ENCODE measurements around the gene SKI. TPM values are rescaled to one million over a fixed set of nuclear protein-coding genes. Genes with fewer than 3 reads are reported as not detected.

The SKI gene
- total and polyA plus RNA-seq, 9 of the 15 experiments (the other 6 are each of a cell fraction or from before 2014, with no cell fraction given), result 0.10 to 60.5 (median 4.6) TPM

DNA sequence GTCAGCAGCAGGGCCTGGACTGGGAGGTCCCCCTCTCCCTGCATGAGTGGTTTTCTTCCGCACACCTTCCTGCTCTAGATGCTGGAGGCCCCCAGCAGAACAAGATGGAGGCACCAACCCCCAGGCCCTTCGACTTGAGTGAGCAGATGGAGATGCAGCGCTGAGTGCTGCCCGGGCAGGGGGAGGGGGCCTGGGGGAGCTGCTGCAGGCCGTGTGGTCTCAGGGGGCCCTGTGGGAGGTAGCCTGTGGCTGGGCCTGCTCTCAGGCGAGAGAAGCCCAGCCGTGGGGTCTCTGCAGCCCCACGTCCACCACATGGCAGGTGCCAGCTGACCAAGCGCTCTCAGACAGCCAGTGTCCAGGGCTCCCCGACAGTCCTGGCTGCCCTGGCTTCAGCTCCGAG, 32.3 kb upstream of the SKI start:
- Histone ChIP-seq H3K79me2 (ENCODE audit: control insufficient read depth, insufficient read depth, low read length) (peaks cover 52% of the 10 kb centered on the region), H3K27me3 (ENCODE audit: control insufficient read depth in 2 of 2, insufficient read depth in 2 of 2, low read length in 2 of 2) (no peaks in the 10 kb centered on the region), H3K36me3 (ENCODE audit: control insufficient read depth, insufficient read depth, low read length) (peaks cover 19% of the 10 kb centered on the region; the same call in 2 of the 3 replicates), H3K4me3 (no peak overlapping the region), H3K4me2 (ENCODE audit: insufficient read depth, low read length) (no peak overlapping the region; the same call in 1 of the 2 replicates), H3K9me3 (replicated peaks; ENCODE audit: control insufficient read depth, insufficient read depth, low read depth, low read length) (no peaks in the 10 kb centered on the region), H3K9me1 (ENCODE audit: control insufficient read depth, insufficient read depth, low read length) (no peaks in the 10 kb centered on the region), H3K4me1 (replicated peaks in 1 of 2; ENCODE audit: control insufficient read depth in 2 of 2, insufficient read depth in 2 of 2, low read length in 2 of 2) (peaks cover 37 to 85% of the 10 kb centered on the region in 2 experiments), H4K20me1 (replicated peaks; ENCODE audit: control insufficient read depth, insufficient read depth, low read length) (no peaks in the 10 kb centered on the region), H2AFZ (ENCODE audit: low read depth, low read length) (no peak overlapping the region), H3K27ac (ENCODE audit: extremely low read depth, low read depth, low read length) (peak overlapping the region; percentile 75; the same call in 1 of the 3 replicates), H3K9ac (ENCODE audit: insufficient read depth in 1 of 2, low read depth in 2 of 2, low read length in 2 of 2) (peak overlapping the region; percentile 67 to 87; a peak in 3 of 4 replicates)
- BruUV-seq (replicated peaks), result no TSS peak
- CTCF ChIA-PET (ENCODE audit: low intra/inter-chr PET ratio), result interaction anchor here (1.5 to 3.6 kb wide), 3 partner anchors 119 to 186 kb away, joined by 4 to 44 read pairs (median 8); no protein-coding TSS in a partner anchor
- in situ Hi-C loops (cut with MboI), result loop anchor here (5.0 to 25.0 kb wide), 3 partner anchors 37 to 342 kb away; partner anchors contain the start of genes HES5 and PANK4
- TF ChIP-seq RB1 (IDR thresholded peaks at IDR 0.05; ENCODE audit: low read depth), result peak; percentile 26; the same call in 1 of the 2 replicates
- no peak for TF ChIP-seq KLF1 (tag; IDR thresholded peaks at IDR 0.05)
- TF ChIP-seq ZBTB7A (IDR thresholded peaks at IDR 0.05; ENCODE audit: borderline replicate concordance, control insufficient read depth, low read depth, low read length), result 0 out of 2 replicates have a peak, but pooled peaks have one; percentile 25
- TF ChIP-seq RBBP5 (IDR thresholded peaks at IDR 0.05; ENCODE audit: borderline replicate concordance, insufficient read depth, low read length, poor library complexity, severe bottlenecking), result no peak
- WGBS (ENCODE audit: insufficient coverage, low coverage, missing lambda C conversion rate), result 93% methylated on average over 9 of the region's 11 CpGs
- intact Hi-C loops (cut with micrococcal nuclease), result loop anchor here (1.0 to 10.0 kb wide), 3 partner anchors 122 to 349 kb away; no protein-coding TSS in a partner anchor
- DNase-seq (ENCODE audit: extremely low read depth in 1 of 4, low spot score in 3 of 4) (no peak), FAIRE-seq (no peak), ATAC-seq (no peak)
- POLR2A ChIA-PET, result interaction anchor here (0.6 to 1.5 kb wide), 11 partner anchors 11 to 965 kb away, joined by 3 to 8 read pairs (median 4); partner anchors contain the start of gene SKI

Measured in K562 (cell line).